MV-4-11 (cell line): Measurements from ENCODE around the gene FOXO1.

ENCODE experiments used
- DNase-seq: peaks from one replicate; lab custom pipeline; 2025; lab: John Stamatoyannopoulos, UW

Gene FOXO1

GRCh38 chr13:40540328-40541044, 126.0 kb downstream of the FOXO1 start:
- no peak for DNase-seq

GRCh38 chr13:40539576-40540327, 126.7 kb downstream of the FOXO1 start:
- peak; percentile 50 for DNase-seq

GRCh38 chr13:40537146-40537895, 129.1 kb downstream of the FOXO1 start:
- DNase-seq: no peak

GRCh38 chr13:40536443-40537113, 129.9 kb downstream of the FOXO1 start:
- peak; percentile 37 for DNase-seq

GRCh38 chr13:40535345-40535836, 131.1 kb downstream of the FOXO1 start:
- DNase-seq: no peak

- no peak for DNase-seq
Measured at GRCh38 chr13:40534456-40534855, 132.0 kb downstream of the FOXO1 start.

GRCh38 chr13:40533072-40533471, 133.4 kb downstream of the FOXO1 start:
- no peak for DNase-seq

- DNase-seq: no peak
Measured at GRCh38 chr13:40530961-40531360, 135.5 kb downstream of the FOXO1 start.

GRCh38 chr13:40528881-40529280, 137.6 kb downstream of the FOXO1 start:
- no peak for DNase-seq

GRCh38 chr13:40527914-40528313, 138.5 kb downstream of the FOXO1 start:
- DNase-seq: no peak

- no peak for DNase-seq
Measured at GRCh38 chr13:40522282-40522681, 144.2 kb downstream of the FOXO1 start.

GRCh38 chr13:40520916-40521315, 145.5 kb downstream of the FOXO1 start:
- DNase-seq: no peak

GRCh38 chr13:40519637-40520036, 146.8 kb downstream of the FOXO1 start:
- DNase-seq: no peak

GRCh38 chr13:40518481-40518882, 148.0 kb downstream of the FOXO1 start:
- DNase-seq: no peak

GRCh38 chr13:40517486-40518480, 148.7 kb downstream of the FOXO1 start:
- DNase-seq: no peak

GRCh38 chr13:40515702-40516101, 150.7 kb downstream of the FOXO1 start:
- no peak for DNase-seq

GRCh38 chr13:40514802-40515201, 151.6 kb downstream of the FOXO1 start:
- peak; percentile 50 for DNase-seq

GRCh38 chr13:40509876-40510275, 156.6 kb downstream of the FOXO1 start:
- DNase-seq: no peak

- DNase-seq: no peak
Measured at GRCh38 chr13:40508767-40509342, 157.6 kb downstream of the FOXO1 start.

- no peak for DNase-seq
Measured at GRCh38 chr13:40508127-40508526, 158.3 kb downstream of the FOXO1 start.
